ENCODE measurements around the gene SPG7.

The SPG7 gene

DNA sequence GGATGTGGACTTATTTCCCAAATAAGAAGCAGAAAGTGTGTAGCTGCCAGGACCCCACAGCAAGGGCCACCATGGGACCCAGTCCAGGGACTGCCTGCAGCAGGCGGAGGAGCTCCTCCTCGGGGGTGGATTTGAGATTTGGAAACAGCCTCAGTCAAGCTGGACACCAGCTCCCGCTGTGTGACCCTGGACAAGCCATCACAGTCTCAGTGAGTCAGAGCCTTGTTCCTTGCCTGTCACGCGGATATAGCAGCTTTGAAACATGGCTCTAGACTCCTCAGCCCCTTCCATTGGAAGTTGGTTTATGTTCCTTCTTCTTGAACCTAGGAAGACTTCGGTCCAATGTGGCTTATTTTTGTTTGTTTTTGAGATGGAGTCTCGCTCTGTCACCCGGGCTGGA lies 92.8 kb downstream of the SPG7 start:
- no peak for DNase-seq (ENCODE audit: low spot score)

DNA sequence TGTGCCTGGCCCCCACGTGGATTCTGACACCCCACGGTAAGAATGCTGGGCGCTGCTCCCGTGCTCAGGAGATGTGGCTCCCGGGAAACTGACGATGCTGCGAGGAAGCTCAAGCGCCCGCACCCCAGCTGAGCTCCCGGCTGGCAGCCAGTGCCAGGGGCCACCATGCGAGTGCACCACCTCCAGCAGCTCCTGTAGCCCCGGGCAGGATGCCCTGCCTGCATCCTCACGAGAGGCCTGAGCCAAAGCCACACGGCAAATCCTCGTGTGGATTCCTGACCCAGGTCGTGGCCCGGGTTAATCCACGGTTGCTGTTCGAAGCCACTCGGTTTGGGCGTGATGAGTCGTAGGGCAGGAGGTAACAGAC lies 93.7 kb downstream of the SPG7 start:
- no peak for DNase-seq (ENCODE audit: low spot score)

DNA sequence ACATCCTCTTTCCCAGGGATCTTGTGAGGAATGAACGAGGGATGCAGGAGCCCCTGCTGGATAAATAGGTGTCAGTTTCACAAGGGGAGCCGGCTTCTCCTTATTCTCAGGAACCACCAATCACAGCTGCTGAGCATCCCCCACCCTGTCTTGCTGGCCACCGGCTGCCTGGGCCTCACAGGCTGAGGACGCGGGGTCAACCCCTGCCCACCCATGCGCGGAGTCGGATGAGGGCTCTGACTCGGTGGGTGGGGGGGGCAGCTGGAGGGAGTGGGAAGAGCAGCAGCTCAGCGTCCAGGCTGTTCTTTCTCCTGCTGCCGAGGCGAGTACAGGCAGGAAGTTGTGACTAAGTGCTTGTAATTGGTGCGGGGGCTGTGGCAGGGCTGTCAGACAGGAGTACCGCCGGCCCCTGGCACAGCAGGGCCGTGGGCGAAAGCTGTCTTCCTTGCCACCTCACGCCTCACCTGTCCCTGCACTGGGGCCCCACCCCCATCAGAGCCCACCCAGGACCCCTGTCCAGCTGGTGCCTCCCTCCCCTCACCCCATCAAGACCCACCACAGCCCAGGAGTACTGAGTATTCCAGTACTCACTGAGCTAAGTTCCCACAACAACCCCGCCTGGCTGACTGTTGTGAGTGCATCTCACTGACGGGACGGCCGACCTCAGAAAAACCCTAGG lies 94.2 kb downstream of the SPG7 start:
- DNase-seq (ENCODE audit: low spot score): peak; percentile 67

DNA sequence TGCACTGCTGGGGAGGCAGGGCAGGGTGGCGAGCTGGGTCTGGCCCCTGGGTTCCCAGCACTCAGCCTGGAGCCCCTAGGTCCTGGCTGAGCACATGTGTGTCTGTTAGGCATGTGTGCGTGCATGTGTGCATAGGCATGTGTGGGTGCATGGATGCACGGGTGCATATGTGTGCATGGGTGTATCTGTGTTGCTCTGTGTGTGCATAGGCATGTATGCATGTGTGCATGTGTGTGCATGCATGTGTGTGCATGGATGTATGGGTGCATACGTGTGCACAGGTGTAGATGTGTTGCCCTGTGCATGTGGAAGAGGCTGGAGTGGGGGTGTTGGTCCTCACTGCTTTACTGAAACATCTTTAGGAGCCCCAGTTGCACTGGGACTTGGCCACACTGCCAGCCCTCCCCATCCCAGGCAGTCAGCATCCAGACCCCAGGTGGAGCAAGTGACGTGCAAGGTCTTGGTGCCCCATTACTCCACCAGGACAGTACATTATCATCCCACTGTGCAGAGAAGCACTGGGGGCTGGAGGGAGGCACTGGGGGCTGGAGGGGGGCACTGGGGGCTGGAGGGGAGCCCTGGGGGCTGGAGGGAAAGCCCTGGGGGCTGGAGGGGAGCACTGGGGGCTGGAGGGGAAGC lies 94.9 kb downstream of the SPG7 start:
- DNase-seq (ENCODE audit: low spot score): no peak

DNA sequence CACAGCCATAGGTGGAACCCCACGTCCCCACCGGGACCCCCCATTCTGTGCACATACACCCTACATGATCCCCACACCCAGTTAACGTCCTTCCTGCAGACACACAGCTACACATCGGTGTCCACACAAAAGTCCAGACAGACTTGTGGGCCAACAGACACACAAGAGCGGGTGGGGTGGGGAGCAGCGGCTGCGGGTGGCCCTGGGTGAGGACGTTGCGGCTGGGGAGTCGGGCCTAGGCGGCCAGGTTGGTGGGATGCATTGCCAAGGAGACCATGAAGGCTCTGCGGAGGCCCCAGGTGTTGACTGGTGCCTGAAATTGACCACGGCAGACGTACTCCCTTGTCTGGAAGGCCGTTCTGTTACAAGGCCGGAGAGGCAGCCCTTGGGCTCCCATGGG lies 96.6 kb downstream of the SPG7 start:
- no peak for DNase-seq (ENCODE audit: low spot score)

DNA sequence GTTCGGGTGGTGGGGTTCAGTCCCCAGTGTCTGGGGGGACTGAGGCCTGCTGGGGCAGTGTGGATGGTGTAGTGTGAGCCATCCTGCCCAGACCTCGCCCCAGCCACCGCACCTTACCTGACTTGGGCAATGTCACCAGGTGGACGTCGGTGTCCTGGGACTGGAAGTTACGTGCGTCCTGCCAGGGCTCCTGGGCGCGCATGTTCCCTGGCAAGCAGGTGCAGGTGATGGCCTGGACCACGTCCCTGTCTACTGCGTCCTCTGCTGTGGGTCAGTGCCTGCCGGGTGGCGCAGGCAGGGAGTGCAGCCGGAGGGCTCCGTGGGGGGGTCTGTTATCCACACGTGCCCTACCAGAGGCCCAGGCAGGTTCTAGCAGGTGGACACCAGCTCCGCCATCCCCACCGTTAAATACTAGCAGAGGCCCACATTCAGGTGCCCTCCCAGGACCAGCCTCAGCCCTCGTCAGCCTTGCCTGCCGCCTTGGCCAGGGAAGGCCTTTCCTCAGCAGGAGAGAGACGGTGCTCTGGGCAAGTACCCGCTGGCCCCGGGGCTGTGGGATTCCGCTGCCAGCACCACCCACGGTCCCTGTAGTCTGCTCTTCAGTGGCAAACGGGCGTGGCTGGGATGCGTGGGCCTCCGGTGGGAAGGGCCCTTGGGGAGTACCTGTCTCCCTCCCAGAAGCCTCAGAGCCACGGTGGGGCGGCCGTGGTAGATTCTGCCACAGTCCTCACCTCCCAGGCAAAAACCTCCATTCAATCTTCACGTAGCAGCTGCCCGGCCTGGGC lies 97.2 kb downstream of the SPG7 start:
- DNase-seq (ENCODE audit: low spot score): no peak

DNA sequence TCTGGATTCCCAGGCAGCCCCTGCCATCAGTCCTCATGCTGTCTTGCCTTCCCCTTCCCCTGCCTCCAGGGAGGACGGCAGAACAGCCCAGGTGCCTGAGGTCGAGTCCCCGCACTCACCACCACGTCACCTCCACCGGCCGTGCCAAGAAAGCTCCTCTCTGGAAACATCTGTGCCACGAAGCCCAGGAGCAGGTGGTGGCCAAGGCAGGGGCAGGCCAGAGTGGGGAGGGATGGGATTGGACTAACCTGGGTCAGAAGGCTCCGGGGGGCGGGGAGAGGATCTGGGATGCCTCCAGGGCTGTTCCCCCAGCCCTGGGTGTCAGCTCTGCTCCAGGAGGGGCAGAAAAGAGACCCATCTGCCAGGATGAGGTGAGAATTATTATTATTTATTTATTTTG lies 97.8 kb downstream of the SPG7 start:
- DNase-seq (ENCODE audit: low spot score): no peak
